HepG2 (cell line): ENCODE data around the gene SAPCD1. TPM values are rescaled to one million over a fixed set of nuclear protein-coding genes. Genes with fewer than 3 reads are reported as not detected.

Experiments used
- ATF5 ChIP-seq: sonication (generic); formaldehyde crosslinking; IDR thresholded peaks from 2 replicates; pipeline ENCODE4 v1.4.0; 2020; ENCODE audit warnings: mild to moderate bottlenecking, low read depth, missing genetic modification reagents
- E2F5 ChIP-seq: sonication (generic); formaldehyde crosslinking; conservative IDR thresholded peaks from 2 replicates; pipeline ENCODE4 v1.4.0; 2020; ENCODE audit warnings: missing genetic modification reagents
- HNF4G ChIP-seq, 2 experiments: sonication (generic) in 1 of 2; formaldehyde crosslinking in 1 of 2; IDR thresholded peaks; 2 replicates each; pipeline versions ENCODE4 v1.4.0 to v1.6.1; 2011 to 2020; ENCODE audit warnings: borderline replicate concordance in 2 of 2, low read depth in 2 of 2, mild to moderate bottlenecking in 2 of 2, low read length in 1 of 2, missing genetic modification reagents in 1 of 2, moderate library complexity in 1 of 2
- IKZF4 ChIP-seq: sonication (generic); formaldehyde crosslinking; IDR thresholded peaks from 2 replicates; pipeline ENCODE4 v1.5.1; 2020; ENCODE audit warnings: borderline replicate concordance, mild to moderate bottlenecking, low read depth, missing genetic modification reagents; ENCODE audit errors: not compliant biosample characterization
- MED8 ChIP-seq: sonication (generic); formaldehyde crosslinking; IDR thresholded peaks from 2 replicates; pipeline ENCODE4 v1.8.1; 2023; ENCODE audit warnings: mild to moderate bottlenecking, missing genetic modification reagents; ENCODE audit not compliant: insufficient replicate concordance
- MTF1 ChIP-seq: sonication (generic); formaldehyde crosslinking; IDR thresholded peaks from 2 replicates; pipeline ENCODE4 v1.5.0; 2020; ENCODE audit warnings: missing genetic modification reagents
- NFIB ChIP-seq: sonication (generic); formaldehyde crosslinking; IDR thresholded peaks from 2 replicates; pipeline ENCODE4 v1.9.0; 2021; ENCODE audit warnings: missing genetic modification reagents, mild to moderate bottlenecking, borderline replicate concordance
- PHF8 ChIP-seq: sonication (generic); formaldehyde crosslinking; IDR thresholded peaks from 2 replicates; pipeline ENCODE4 v1.5.0; 2020; ENCODE audit warnings: missing genetic modification reagents
- PPARG ChIP-seq: conservative IDR thresholded peaks from 2 replicates; pipeline ENCODE4 v1.6.1; 2016; ENCODE audit warnings: missing biosample characterization, missing genetic modification reagents
- RAD51 ChIP-seq: fragments of 450-650 bp; IDR thresholded peaks from 2 replicates; pipeline ENCODE4 v1.6.1; 2016; ENCODE audit warnings: borderline replicate concordance
- RNF2 ChIP-seq: fragments of 450-650 bp; conservative IDR thresholded peaks from 2 replicates; pipeline ENCODE4 v1.6.1; 2016; ENCODE audit warnings: low read depth
- SATB2 ChIP-seq: sonication (generic); formaldehyde crosslinking; IDR thresholded peaks from 2 replicates; pipeline ENCODE4 v1.5.0; 2020; ENCODE audit warnings: missing genetic modification reagents
- SP1 ChIP-seq, 2 experiments: fragments of 450-650 bp in 1 of 2; sonication (generic) in 1 of 2; formaldehyde crosslinking in 1 of 2; IDR thresholded peaks; 2 replicates each; pipeline versions ENCODE4 v1.4.0 to v1.6.1; 2016 to 2020; ENCODE audit warnings: missing genetic modification reagents in 1 of 2
- TFDP2 ChIP-seq: sonication (generic); formaldehyde crosslinking; IDR thresholded peaks from 2 replicates; pipeline ENCODE4 v1.4.0; 2020; ENCODE audit warnings: missing genetic modification reagents
- TFE3 ChIP-seq: IDR thresholded peaks from 2 replicates; pipeline ENCODE4 v1.6.1; 2016
- ZBTB1 ChIP-seq: sonication (generic); formaldehyde crosslinking; IDR thresholded peaks from 2 replicates; pipeline ENCODE4 v1.4.0; 2020; ENCODE audit warnings: missing genetic modification reagents, borderline replicate concordance
- ZNF547 ChIP-seq: sonication (generic); formaldehyde crosslinking; IDR thresholded peaks from 2 replicates; pipeline ENCODE4 v1.5.1; 2020; ENCODE audit warnings: mild to moderate bottlenecking, missing genetic modification reagents
- polyA plus RNA-seq, 8 experiments: library from polyadenylated mRNA; depleted of rRNA in 3 of 8; stranded (reverse) in 7 of 8; unstranded in 1 of 8; fragments of >200 nt; fragmentation: Illumina TruSeq in 4 of 8; extraction: Trizol in 4 of 8; gene quantifications; 2 replicates each; pipeline versions ENCODE4 v1.2.1 to v1.2.3, GENCODE V29; 2011 to 2016; ENCODE audit warnings: low read depth in 4 of 8, missing spikeins in 1 of 8, mixed read lengths in 1 of 8; ENCODE audit not compliant: insufficient read depth in 1 of 8
- total RNA-seq, 5 experiments: library from RNA; depleted of rRNA; stranded (reverse); fragments of >200 nt; fragmentation: Illumina TruSeq; extraction: Trizol; gene quantifications; 2 replicates each; pipeline ENCODE4 v1.2.3, GENCODE V29; 2016; ENCODE audit warnings: low read depth in 1 of 5
- TF ChIP-seq, protein P1 (sequence below): sonication (generic); formaldehyde crosslinking; IDR thresholded peaks from 2 replicates; pipeline ENCODE4 v1.8.1; 2022; ENCODE audit warnings: low read depth, mild to moderate bottlenecking, missing genetic modification reagents
- TF ChIP-seq, protein P2 (sequence below): sonication (generic); formaldehyde crosslinking; IDR thresholded peaks from 2 replicates; pipeline ENCODE4 v1.4.0; 2020; ENCODE audit warnings: mild to moderate bottlenecking, missing genetic modification reagents

SAPCD1 gene
- total and polyA plus RNA-seq, 2 of the 13 experiments (the other 11 are each of a cell fraction or from before 2014, with no cell fraction given): 2.5 to 3.9 TPM

DNA sequence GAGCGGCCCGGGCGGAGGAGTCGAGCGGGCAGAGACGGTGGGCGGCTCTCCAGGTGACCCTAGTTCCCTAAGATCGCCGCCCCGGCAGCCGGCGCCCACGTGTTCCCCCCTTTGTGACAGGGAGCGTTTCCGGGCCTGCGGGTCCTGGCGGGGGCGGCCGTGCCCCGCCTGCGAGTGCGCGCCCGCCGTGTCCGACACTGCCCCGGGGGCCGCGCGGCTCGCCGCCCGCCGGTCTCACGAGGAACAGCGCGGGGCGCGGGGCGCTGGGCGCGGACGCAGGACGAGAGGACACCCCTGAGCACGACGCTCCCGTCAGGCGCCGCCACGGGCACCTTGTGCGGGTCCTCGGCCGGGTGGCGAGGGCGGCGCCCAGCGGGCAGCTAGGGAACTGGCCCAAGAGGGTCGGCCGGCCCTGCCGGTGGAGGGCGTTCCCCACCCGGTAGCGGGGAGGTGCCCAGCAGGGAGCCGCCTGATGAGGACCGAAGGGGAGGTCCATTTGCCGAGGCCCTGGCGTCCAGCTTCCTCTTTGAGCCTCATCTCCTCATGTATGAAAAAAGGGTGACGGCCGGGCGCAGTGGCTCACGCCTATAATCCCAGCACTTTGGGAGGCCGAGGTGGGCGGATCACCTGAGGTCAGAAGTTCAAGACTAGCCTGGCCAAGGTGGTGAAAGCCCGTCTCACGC, 33.3 kb downstream of the SAPCD1 start, which contains the start of gene VARS1 (continued):
- TF ChIP-seq, protein P1, sequence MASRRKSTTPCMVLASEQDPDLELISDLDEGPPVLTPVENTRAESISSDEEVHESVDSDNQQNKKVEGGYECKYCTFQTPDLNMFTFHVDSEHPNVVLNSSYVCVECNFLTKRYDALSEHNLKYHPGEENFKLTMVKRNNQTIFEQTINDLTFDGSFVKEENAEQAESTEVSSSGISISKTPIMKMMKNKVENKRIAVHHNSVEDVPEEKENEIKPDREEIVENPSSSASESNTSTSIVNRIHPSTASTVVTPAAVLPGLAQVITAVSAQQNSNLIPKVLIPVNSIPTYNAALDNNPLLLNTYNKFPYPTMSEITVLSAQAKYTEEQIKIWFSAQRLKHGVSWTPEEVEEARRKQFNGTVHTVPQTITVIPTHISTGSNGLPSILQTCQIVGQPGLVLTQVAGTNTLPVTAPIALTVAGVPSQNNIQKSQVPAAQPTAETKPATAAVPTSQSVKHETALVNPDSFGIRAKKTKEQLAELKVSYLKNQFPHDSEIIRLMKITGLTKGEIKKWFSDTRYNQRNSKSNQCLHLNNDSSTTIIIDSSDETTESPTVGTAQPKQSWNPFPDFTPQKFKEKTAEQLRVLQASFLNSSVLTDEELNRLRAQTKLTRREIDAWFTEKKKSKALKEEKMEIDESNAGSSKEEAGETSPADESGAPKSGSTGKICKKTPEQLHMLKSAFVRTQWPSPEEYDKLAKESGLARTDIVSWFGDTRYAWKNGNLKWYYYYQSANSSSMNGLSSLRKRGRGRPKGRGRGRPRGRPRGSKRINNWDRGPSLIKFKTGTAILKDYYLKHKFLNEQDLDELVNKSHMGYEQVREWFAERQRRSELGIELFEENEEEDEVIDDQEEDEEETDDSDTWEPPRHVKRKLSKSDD (CRISPR knock-in tag): no peak; the same call in 1 of the 2 replicates
- TF ChIP-seq ATF5 (CRISPR knock-in tag) (no peak), SATB2 (CRISPR knock-in tag) (no peak), SP1 (IDR thresholded peaks at IDR 0.05) (no peak), SP1 (CRISPR knock-in tag; IDR thresholded peaks at IDR 0.05) (0 out of 2 replicates have a peak, but pooled peaks have one; percentile 48), RNF2 (peak; percentile 92), MED8 (CRISPR knock-in tag) (peak; percentile 65), PHF8 (CRISPR knock-in tag) (peak; percentile 59; the same call in 1 of the 2 replicates), ZBTB1 (CRISPR knock-in tag) (no peak), HNF4G (IDR thresholded peaks at IDR 0.05; ENCODE audit: borderline replicate concordance, low read depth, low read length) (no peak), HNF4G (CRISPR knock-in tag; IDR thresholded peaks at IDR 0.05; ENCODE audit: borderline replicate concordance, low read depth) (peak; percentile 92), RAD51 (no peak), E2F5 (CRISPR knock-in tag) (no peak), TFDP2 (CRISPR knock-in tag) (no peak), MTF1 (CRISPR knock-in tag) (no peak; the same call in 1 of the 2 replicates), IKZF4 (no peak), PPARG (CRISPR knock-in tag) (peak; percentile 33; the same call in 1 of the 2 replicates), NFIB (CRISPR knock-in tag) (no peak), ZNF547 (CRISPR knock-in tag) (peak; percentile 71; the same call in 1 of the 2 replicates), TFE3 (CRISPR knock-in tag) (no peak)
- TF ChIP-seq, protein P2, sequence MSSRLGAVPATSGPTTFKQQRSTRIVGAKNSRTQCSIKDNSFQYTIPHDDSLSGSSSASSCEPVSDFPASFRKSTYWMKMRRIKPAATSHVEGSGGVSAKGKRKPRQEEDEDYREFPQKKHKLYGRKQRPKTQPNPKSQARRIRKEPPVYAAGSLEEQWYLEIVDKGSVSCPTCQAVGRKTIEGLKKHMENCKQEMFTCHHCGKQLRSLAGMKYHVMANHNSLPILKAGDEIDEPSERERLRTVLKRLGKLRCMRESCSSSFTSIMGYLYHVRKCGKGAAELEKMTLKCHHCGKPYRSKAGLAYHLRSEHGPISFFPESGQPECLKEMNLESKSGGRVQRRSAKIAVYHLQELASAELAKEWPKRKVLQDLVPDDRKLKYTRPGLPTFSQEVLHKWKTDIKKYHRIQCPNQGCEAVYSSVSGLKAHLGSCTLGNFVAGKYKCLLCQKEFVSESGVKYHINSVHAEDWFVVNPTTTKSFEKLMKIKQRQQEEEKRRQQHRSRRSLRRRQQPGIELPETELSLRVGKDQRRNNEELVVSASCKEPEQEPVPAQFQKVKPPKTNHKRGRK: no peak
